SH-SY5Y (cell line): ENCODE measurements around the gene CD163.

Experiments
- GATA2 ChIP-seq: IDR thresholded peaks from 2 replicates; pipeline ENCODE4 v1.6.1; 2011; ENCODE audit warnings: mild to moderate bottlenecking, low read depth, low read length
- GATA3 ChIP-seq: IDR thresholded peaks from 2 replicates; pipeline ENCODE4 v1.6.1; 2011; ENCODE audit warnings: low read depth, mild to moderate bottlenecking, low read length, moderate library complexity

DNA sequence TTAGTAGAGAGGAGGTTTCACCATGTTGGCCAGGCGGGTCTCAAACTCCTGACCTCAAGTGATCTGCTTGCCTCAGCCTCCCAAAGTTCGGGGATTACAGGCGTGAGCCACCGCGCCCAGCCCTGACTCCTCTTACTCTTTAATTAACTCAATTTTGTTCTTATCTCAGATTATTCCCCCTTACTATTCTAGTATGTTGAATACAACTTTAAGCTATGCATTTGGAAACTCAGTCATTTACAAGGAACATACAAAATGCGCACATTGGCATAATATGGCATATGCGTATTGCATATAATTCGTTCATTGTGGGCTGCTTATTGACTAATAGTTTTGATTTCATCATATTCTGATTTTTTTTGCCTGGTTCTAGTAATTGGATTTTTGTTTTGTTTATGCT lies 10.8 kb upstream of the CD163 start:
- no peak for TF ChIP-seq GATA2
- no peak for TF ChIP-seq GATA3
